ENCODE results near the gene ELN. TPM values are rescaled to one million over a fixed set of nuclear protein-coding genes. Genes with fewer than 3 reads are reported as not detected.

The ELN gene
- polyA plus RNA-seq, 1 donor (not counting 4 experiments of a cell fraction or from before 2014, with no cell fraction given): not detected

- DNase-seq (ENCODE audit: low read depth, low spot score): no peak
- H3K27ac ChIP-seq (ENCODE audit: control insufficient read depth, insufficient read depth, low read length): no peak overlapping the region
Measured at GRCh38 chr7:74007242-74007567, 20.8 kb upstream of the ELN start.

GRCh38 chr7:74008687-74009086 lies 19.3 kb upstream of the ELN start:
- Histone ChIP-seq H3K4me3 (ENCODE audit: control insufficient read depth in 2 of 3, extremely low read depth in 1 of 3, insufficient read depth in 2 of 3, low read depth in 1 of 3, low read length in 3 of 3) (no peak overlapping the region), H3K27ac (ENCODE audit: control insufficient read depth, insufficient read depth, low read length) (no peak overlapping the region), H4K20me1 (ENCODE audit: control insufficient read depth, extremely low read depth, insufficient read depth, low read length) (no peaks in the 10 kb centered on the region), H3K9me3 (ENCODE audit: control insufficient read depth, low read depth, low read length) (no peaks in the 10 kb centered on the region), H3K9me1 (ENCODE audit: control insufficient read depth, extremely low read depth, insufficient read depth, low read length) (no peaks in the 10 kb centered on the region), H3K79me2 (ENCODE audit: control insufficient read depth, insufficient read depth, low read length) (no peaks in the 10 kb centered on the region), H2AFZ (ENCODE audit: control insufficient read depth, low read length) (no peak overlapping the region), H3K27me3 (ENCODE audit: control insufficient read depth, extremely low read depth, insufficient read depth, low read length) (no peaks in the 10 kb centered on the region), H3K4me2 (ENCODE audit: control insufficient read depth, extremely low read depth, insufficient read depth, low read depth, low read length) (no peak overlapping the region), H3K36me3 (ENCODE audit: control insufficient read depth in 2 of 2, extremely low read depth in 1 of 2, insufficient read depth in 2 of 2, low read length in 2 of 2) (no peaks in the 10 kb centered on the region), H3K9ac (ENCODE audit: control insufficient read depth, extremely low read depth, insufficient read depth, low read length) (no peak overlapping the region), H3K4me1 (ENCODE audit: control insufficient read depth, extremely low read depth, insufficient read depth, low read length) (peaks cover 11% of the 10 kb centered on the region)
- no peak for TF ChIP-seq EZH2 (IDR thresholded peaks at IDR 0.05; ENCODE audit: low read length)
- no peak for TF ChIP-seq CTCF (optimal IDR thresholded peaks at IDR 0.05 in 1 of 3, IDR thresholded peaks at IDR 0.05 in 1 of 3, conservative IDR thresholded peaks at IDR 0.05 in 1 of 3; ENCODE audit: extremely low read depth in 1 of 3, insufficient read depth in 2 of 3, low read length in 3 of 3)
- FAIRE-seq (no peak), DNase-seq (ENCODE audit: low read depth, low spot score) (no peak)
- dilution Hi-C loops (cut with MboI; ENCODE audit: extremely low pct_ligation_motif_present, low sequenced_read_pairs): no loop called here

More at GRCh38 chr7:74007242-74007567, 20.8 kb upstream of the ELN start:
- Histone ChIP-seq H3K27me3 (ENCODE audit: control insufficient read depth, extremely low read depth, insufficient read depth, low read length) (no peaks in the 10 kb centered on the region), H3K4me1 (ENCODE audit: control insufficient read depth, extremely low read depth, insufficient read depth, low read length) (peaks cover 8% of the 10 kb centered on the region), H3K9me3 (ENCODE audit: control insufficient read depth, low read depth, low read length) (no peaks in the 10 kb centered on the region), H3K4me3 (ENCODE audit: control insufficient read depth in 2 of 3, extremely low read depth in 1 of 3, insufficient read depth in 2 of 3, low read depth in 1 of 3, low read length in 3 of 3) (no peak overlapping the region), H2AFZ (ENCODE audit: control insufficient read depth, low read length) (no peak overlapping the region), H3K79me2 (ENCODE audit: control insufficient read depth, insufficient read depth, low read length) (no peaks in the 10 kb centered on the region), H3K4me2 (ENCODE audit: control insufficient read depth, extremely low read depth, insufficient read depth, low read depth, low read length) (no peak overlapping the region), H3K9ac (ENCODE audit: control insufficient read depth, extremely low read depth, insufficient read depth, low read length) (no peak overlapping the region), H4K20me1 (ENCODE audit: control insufficient read depth, extremely low read depth, insufficient read depth, low read length) (no peaks in the 10 kb centered on the region), H3K36me3 (ENCODE audit: control insufficient read depth in 2 of 2, extremely low read depth in 1 of 2, insufficient read depth in 2 of 2, low read length in 2 of 2) (no peaks in the 10 kb centered on the region), H3K9me1 (ENCODE audit: control insufficient read depth, extremely low read depth, insufficient read depth, low read length) (no peaks in the 10 kb centered on the region)
- TF ChIP-seq EZH2 (IDR thresholded peaks at IDR 0.05; ENCODE audit: low read length) (no peak), CTCF (optimal IDR thresholded peaks at IDR 0.05 in 1 of 3, IDR thresholded peaks at IDR 0.05 in 1 of 3, conservative IDR thresholded peaks at IDR 0.05 in 1 of 3; ENCODE audit: extremely low read depth in 1 of 3, insufficient read depth in 2 of 3, low read length in 3 of 3) (no peak)
- FAIRE-seq: no peak
- dilution Hi-C loops (cut with MboI; ENCODE audit: extremely low pct_ligation_motif_present, low sequenced_read_pairs): no loop called here
